HepG2 (cell line): Measurements from ENCODE around the gene ESAM. TPM values are rescaled to one million over a fixed set of nuclear protein-coding genes. Genes with fewer than 3 reads are reported as not detected.

Experiments used
- AGO2 ChIP-seq: fragments of 200-400 bp; formaldehyde crosslinking; optimal IDR thresholded peaks from 2 replicates; pipeline ENCODE3; 2017; ENCODE audit warnings: mild to moderate bottlenecking, low read depth, low read length, moderate library complexity
- CHD4 ChIP-seq: fragments of 200-600 bp; sonication (generic); IDR thresholded peaks from 2 replicates; pipeline ENCODE4 v1.7.0; 2017; ENCODE audit warnings: mild to moderate bottlenecking, low read length, borderline replicate concordance
- ETV6 ChIP-seq: sonication (generic); formaldehyde crosslinking; conservative IDR thresholded peaks from 2 replicates; pipeline ENCODE4 v1.4.0; 2020; ENCODE audit warnings: missing genetic modification reagents
- FLYWCH1 ChIP-seq: sonication (generic); formaldehyde crosslinking; IDR thresholded peaks from 2 replicates; pipeline ENCODE4 v1.8.1; 2023; ENCODE audit warnings: mild to moderate bottlenecking, missing genetic modification reagents
- GLI4 ChIP-seq: sonication (generic); formaldehyde crosslinking; IDR thresholded peaks from 2 replicates; pipeline ENCODE4 v1.5.1; 2020; ENCODE audit warnings: missing genetic modification reagents, mild to moderate bottlenecking, moderate library complexity, borderline replicate concordance
- IRF2 ChIP-seq: IDR thresholded peaks from 2 replicates; pipeline ENCODE4 v1.6.1; 2018; ENCODE audit warnings: missing genetic modification reagents, missing compliant biosample characterization
- MTF2 ChIP-seq: sonication (generic); formaldehyde crosslinking; IDR thresholded peaks from 2 replicates; pipeline ENCODE4 v1.5.0; 2020; ENCODE audit warnings: missing genetic modification reagents, borderline replicate concordance
- NFATC3 ChIP-seq: sonication (generic); formaldehyde crosslinking; IDR thresholded peaks from 2 replicates; pipeline ENCODE4 v1.5.1; 2020; ENCODE audit warnings: mild to moderate bottlenecking, missing genetic modification reagents
- PATZ1 ChIP-seq: sonication (generic); formaldehyde crosslinking; IDR thresholded peaks from 2 replicates; pipeline ENCODE4 v1.4.0; 2020; ENCODE audit warnings: missing genetic modification reagents
- PHB2 ChIP-seq: fragments of 450-650 bp; IDR thresholded peaks from 2 replicates; pipeline ENCODE4 v1.6.1; 2018; ENCODE audit not compliant: partially characterized antibody
- RAD21 ChIP-seq: fragments of 450-650 bp; formaldehyde crosslinking; IDR thresholded peaks from 2 replicates; pipeline ENCODE4 v1.5.0; 2020; ENCODE audit warnings: mild to moderate bottlenecking
- SRSF1 ChIP-seq: fragments of 200-400 bp; formaldehyde crosslinking; optimal IDR thresholded peaks from 2 replicates; pipeline ENCODE3; 2017; ENCODE audit warnings: mild to moderate bottlenecking, low read depth, low read length, moderate library complexity
- ZFY ChIP-seq: sonication (generic); formaldehyde crosslinking; IDR thresholded peaks from 2 replicates; pipeline ENCODE4 v1.4.0; 2020; ENCODE audit warnings: missing genetic modification reagents
- ZNF234 ChIP-seq: sonication (generic); formaldehyde crosslinking; conservative IDR thresholded peaks from 2 replicates; pipeline ENCODE4 v1.5.1; 2020; ENCODE audit warnings: mild to moderate bottlenecking, missing genetic modification reagents
- ZNF333 ChIP-seq: sonication (generic); formaldehyde crosslinking; IDR thresholded peaks from 2 replicates; pipeline ENCODE4 v1.4.0; 2020; ENCODE audit warnings: mild to moderate bottlenecking, missing genetic modification reagents, borderline replicate concordance
- ZNF589 ChIP-seq: sonication (generic); formaldehyde crosslinking; conservative IDR thresholded peaks from 2 replicates; pipeline ENCODE4 v1.8.0; 2022; ENCODE audit warnings: mild to moderate bottlenecking, moderate library complexity, missing genetic modification reagents
- ZNF616 ChIP-seq: sonication (generic); formaldehyde crosslinking; IDR thresholded peaks from 2 replicates; pipeline ENCODE4 v1.5.0; 2020; ENCODE audit warnings: low read depth, mild to moderate bottlenecking, missing genetic modification reagents
- ZSCAN9 ChIP-seq: IDR thresholded peaks from 2 replicates; pipeline ENCODE4 v1.6.1; 2016; ENCODE audit warnings: borderline replicate concordance
- ZXDC ChIP-seq: sonication (generic); formaldehyde crosslinking; IDR thresholded peaks from 2 replicates; pipeline ENCODE4 v1.5.0; 2020; ENCODE audit warnings: mild to moderate bottlenecking, missing genetic modification reagents
- polyA plus RNA-seq, 8 experiments: library from polyadenylated mRNA; depleted of rRNA in 3 of 8; stranded (reverse) in 7 of 8; unstranded in 1 of 8; fragments of >200 nt; fragmentation: Illumina TruSeq in 4 of 8; extraction: Trizol in 4 of 8; gene quantifications; 2 replicates each; pipeline versions ENCODE4 v1.2.1 to v1.2.3, GENCODE V29; 2011 to 2016; ENCODE audit warnings: low read depth in 4 of 8, missing spikeins in 1 of 8, mixed read lengths in 1 of 8; ENCODE audit not compliant: insufficient read depth in 1 of 8
- total RNA-seq, 5 experiments: library from RNA; depleted of rRNA; stranded (reverse); fragments of >200 nt; fragmentation: Illumina TruSeq; extraction: Trizol; gene quantifications; 2 replicates each; pipeline ENCODE4 v1.2.3, GENCODE V29; 2016; ENCODE audit warnings: low read depth in 1 of 5
- TF ChIP-seq, protein P1 (sequence below): sonication (generic); formaldehyde crosslinking; IDR thresholded peaks from 2 replicates; pipeline ENCODE4 v1.5.1; 2020; ENCODE audit warnings: mild to moderate bottlenecking, missing genetic modification reagents, moderate library complexity

ESAM gene
- total and polyA plus RNA-seq, 2 of the 13 experiments (the other 11 are each of a cell fraction or from before 2014, with no cell fraction given), result 1.2 to 6.8 TPM

DNA sequence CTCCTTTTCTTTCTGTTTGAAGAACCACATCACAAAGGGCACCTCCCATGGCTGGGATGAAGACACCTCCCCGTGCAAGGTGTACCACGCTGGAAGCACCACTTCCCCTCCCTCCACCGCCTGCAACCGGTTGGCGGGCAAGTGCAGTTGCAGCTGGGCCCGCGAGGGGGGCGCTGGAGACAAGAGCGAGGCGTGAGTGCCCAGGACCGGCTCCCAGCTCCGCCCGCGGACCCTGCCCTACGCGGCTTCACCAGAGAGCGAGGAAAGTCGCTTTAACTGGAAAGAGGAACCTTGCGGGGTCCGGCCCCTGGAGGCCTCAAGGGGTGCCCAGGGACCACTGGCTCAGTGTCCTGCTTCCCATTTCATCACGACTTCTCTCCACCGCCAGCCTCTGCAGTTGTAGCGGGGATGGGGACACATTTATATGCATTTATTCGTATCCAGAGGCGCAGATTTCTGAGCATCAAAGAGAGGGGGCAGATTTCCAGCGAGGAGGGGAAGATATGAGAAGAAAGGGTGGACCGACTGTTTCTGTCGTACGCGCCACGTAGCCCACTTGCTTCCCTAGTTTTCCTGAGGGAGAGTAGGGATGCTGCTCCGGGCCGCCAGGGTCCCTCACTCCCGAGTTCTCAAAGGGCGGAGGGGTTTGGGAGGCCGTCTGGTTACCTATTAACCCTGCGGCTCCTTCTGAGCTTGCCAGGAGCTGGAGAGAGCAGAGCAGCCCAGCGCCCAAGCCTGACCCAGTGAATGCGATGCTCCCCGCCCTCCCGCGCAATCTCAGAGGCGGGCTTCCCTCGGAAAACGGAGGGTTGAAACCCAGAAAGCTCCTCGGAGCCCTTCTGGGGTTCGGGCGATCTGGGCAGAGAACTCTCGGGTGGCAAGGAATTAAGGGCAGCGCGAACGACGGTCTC is 3.5 kb downstream of the ESAM start (continued):
- TF ChIP-seq ZNF616 (CRISPR knock-in tag), result no peak
- peak; percentile 55; the same call in 1 of the 2 replicates for TF ChIP-seq PATZ1 (CRISPR knock-in tag)
- 0 out of 2 replicates have a peak, but pooled peaks have one; percentile 19 for TF ChIP-seq ZFY (CRISPR knock-in tag)
- no peak for TF ChIP-seq SRSF1
- TF ChIP-seq ETV6 (CRISPR knock-in tag), result no peak
- no peak for TF ChIP-seq NFATC3 (CRISPR knock-in tag)
- no peak for TF ChIP-seq CHD4
- TF ChIP-seq GLI4 (CRISPR knock-in tag), result no peak
- TF ChIP-seq MTF2 (CRISPR knock-in tag), result no peak; the same call in 1 of the 2 replicates
- TF ChIP-seq RAD21 (CRISPR knock-in tag), result peak; percentile 80
- TF ChIP-seq ZXDC (CRISPR knock-in tag), result no peak
- no peak; the same call in 1 of the 2 replicates for TF ChIP-seq IRF2
- TF ChIP-seq PHB2, result no peak
- TF ChIP-seq ZNF333 (CRISPR knock-in tag), result no peak
- TF ChIP-seq FLYWCH1 (CRISPR knock-in tag), result no peak
- no peak for TF ChIP-seq ZSCAN9 (CRISPR knock-in tag)
- no peak for TF ChIP-seq ZNF589 (CRISPR knock-in tag)
- TF ChIP-seq ZNF234 (CRISPR knock-in tag), result no peak
- TF ChIP-seq, protein P1, sequence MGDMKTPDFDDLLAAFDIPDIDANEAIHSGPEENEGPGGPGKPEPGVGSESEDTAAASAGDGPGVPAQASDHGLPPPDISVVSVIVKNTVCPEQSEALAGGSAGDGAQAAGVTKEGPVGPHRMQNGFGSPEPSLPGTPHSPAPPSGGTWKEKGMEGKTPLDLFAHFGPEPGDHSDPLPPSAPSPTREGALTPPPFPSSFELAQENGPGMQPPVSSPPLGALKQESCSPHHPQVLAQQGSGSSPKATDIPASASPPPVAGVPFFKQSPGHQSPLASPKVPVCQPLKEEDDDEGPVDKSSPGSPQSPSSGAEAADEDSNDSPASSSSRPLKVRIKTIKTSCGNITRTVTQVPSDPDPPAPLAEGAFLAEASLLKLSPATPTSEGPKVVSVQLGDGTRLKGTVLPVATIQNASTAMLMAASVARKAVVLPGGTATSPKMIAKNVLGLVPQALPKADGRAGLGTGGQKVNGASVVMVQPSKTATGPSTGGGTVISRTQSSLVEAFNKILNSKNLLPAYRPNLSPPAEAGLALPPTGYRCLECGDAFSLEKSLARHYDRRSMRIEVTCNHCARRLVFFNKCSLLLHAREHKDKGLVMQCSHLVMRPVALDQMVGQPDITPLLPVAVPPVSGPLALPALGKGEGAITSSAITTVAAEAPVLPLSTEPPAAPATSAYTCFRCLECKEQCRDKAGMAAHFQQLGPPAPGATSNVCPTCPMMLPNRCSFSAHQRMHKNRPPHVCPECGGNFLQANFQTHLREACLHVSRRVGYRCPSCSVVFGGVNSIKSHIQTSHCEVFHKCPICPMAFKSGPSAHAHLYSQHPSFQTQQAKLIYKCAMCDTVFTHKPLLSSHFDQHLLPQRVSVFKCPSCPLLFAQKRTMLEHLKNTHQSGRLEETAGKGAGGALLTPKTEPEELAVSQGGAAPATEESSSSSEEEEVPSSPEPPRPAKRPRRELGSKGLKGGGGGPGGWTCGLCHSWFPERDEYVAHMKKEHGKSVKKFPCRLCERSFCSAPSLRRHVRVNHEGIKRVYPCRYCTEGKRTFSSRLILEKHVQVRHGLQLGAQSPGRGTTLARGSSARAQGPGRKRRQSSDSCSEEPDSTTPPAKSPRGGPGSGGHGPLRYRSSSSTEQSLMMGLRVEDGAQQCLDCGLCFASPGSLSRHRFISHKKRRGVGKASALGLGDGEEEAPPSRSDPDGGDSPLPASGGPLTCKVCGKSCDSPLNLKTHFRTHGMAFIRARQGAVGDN, result 0 out of 2 replicates have a peak, but pooled peaks have one; percentile 24
- no peak for TF ChIP-seq AGO2
